ENCODE results near the gene KRTAP10-11. TPM values are rescaled to one million over a fixed set of nuclear protein-coding genes. Genes with fewer than 3 reads are reported as not detected.

KRTAP10-11 gene
- total RNA-seq, 1 experiment from 2014 or later: not detected

DNA sequence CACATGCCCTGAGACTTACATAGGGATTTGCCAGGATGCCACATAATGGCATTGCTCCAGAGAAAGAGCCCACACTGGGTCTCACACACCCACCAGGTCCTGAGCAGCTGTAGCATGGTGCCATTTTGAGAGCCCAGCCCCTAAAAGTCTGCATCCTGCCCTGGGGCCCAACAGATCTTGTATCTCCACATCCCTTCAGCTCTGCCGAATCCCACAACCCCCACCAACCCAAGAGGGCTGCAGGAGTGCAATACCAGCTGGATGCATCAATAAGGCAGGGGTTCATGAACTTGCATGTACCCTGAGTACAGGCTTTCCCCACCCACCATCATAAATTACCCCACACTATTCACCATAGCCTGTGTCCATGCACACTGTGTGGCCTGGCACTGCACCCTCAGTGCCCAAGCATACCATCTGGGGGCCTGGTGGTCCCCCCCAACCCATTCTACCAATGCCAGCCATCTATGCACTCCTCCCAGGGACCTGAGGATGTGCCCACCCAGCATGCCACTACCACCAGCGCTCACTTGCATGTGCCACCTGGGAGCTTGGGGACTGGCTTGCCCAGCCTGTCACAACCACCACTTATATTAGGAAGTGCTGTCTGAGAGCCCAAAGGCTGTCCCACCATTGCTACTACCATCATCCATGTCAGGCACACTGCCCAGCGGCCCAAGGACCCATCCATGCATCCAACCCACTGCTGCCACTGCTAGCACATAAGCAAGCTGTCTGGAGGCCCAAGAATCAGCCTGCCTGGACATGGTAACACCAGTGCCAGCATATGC, 24.6 kb downstream of the KRTAP10-11 start (continued):
- TF ChIP-seq NR1H2 (CRISPR knock-in tag; IDR thresholded peaks at IDR 0.05): no peak

GRCh38 chr21:44671911-44672310, 25.7 kb downstream of the KRTAP10-11 start:
- CTCF ChIA-PET: no interaction called here

DNA sequence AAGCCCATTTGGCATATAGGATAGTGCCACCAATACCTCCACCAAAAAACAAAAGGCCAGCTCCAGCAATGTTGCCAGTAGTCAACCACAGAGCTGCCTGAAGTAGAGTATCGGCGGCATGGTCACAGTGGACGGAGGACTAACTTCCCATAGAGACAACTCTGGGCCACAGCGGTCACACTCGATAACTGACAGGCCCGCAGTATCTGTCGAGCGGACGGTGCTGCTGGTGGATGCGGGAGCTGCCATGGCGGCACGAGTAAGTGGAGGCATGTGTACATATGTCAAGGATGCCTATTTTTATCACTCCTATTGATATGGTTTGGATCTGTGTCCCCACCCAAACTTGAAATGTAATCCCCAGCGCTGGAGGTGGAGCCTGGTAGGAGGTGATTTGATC, 31.7 kb downstream of the KRTAP10-11 start:
- Mint-ChIP-seq H3K4me1 (peaks cover under 1% of the 10 kb centered on the region; the same call in 1 of the 2 replicates), H3K36me3 (peaks cover 2% of the 10 kb centered on the region), H3K27ac (no peak overlapping the region), H3K27me3 (ENCODE audit: low read depth) (peaks cover 5% of the 10 kb centered on the region; the same call in 1 of the 2 replicates), H3K9me3 (peaks cover 11% of the 10 kb centered on the region), H3K4me3 (no peak overlapping the region)
- ChIA-PET CTCF (no interaction called here), POLR2A (no interaction called here)
- DNase-seq (ENCODE audit: low spot score) (no peak), ATAC-seq (no peak)
- TF ChIP-seq TCF7 (CRISPR knock-in tag; IDR thresholded peaks at IDR 0.05; ENCODE audit: low read depth) (no peak), NR2C2 (CRISPR knock-in tag; IDR thresholded peaks at IDR 0.05) (no peak), E2F5 (CRISPR knock-in tag; IDR thresholded peaks at IDR 0.05) (no peak), NR1H2 (CRISPR knock-in tag; IDR thresholded peaks at IDR 0.05) (no peak), FOXJ3 (CRISPR knock-in tag; IDR thresholded peaks at IDR 0.05; ENCODE audit: borderline replicate concordance) (no peak), ZBTB21 (CRISPR knock-in tag; IDR thresholded peaks at IDR 0.05; ENCODE audit: borderline replicate concordance) (no peak), SMAD3 (CRISPR knock-in tag; IDR thresholded peaks at IDR 0.05; ENCODE audit: borderline replicate concordance) (no peak), ZNF423 (CRISPR knock-in tag; IDR thresholded peaks at IDR 0.05) (no peak), SOX15 (CRISPR knock-in tag; IDR thresholded peaks at IDR 0.05) (no peak), STAT6 (CRISPR knock-in tag; conservative IDR thresholded peaks at IDR 0.05; ENCODE audit: low read depth) (no peak), ZNF416 (CRISPR knock-in tag; IDR thresholded peaks at IDR 0.05) (no peak), USF1 (CRISPR knock-in tag; IDR thresholded peaks at IDR 0.05) (no peak), OVOL2 (CRISPR knock-in tag; IDR thresholded peaks at IDR 0.05; ENCODE audit: borderline replicate concordance) (no peak)
- TF ChIP-seq, protein P1, sequence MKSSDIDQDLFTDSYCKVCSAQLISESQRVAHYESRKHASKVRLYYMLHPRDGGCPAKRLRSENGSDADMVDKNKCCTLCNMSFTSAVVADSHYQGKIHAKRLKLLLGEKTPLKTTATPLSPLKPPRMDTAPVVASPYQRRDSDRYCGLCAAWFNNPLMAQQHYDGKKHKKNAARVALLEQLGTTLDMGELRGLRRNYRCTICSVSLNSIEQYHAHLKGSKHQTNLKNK (CRISPR knock-in tag; IDR thresholded peaks at IDR 0.05): no peak
- TF ChIP-seq, protein P2, sequence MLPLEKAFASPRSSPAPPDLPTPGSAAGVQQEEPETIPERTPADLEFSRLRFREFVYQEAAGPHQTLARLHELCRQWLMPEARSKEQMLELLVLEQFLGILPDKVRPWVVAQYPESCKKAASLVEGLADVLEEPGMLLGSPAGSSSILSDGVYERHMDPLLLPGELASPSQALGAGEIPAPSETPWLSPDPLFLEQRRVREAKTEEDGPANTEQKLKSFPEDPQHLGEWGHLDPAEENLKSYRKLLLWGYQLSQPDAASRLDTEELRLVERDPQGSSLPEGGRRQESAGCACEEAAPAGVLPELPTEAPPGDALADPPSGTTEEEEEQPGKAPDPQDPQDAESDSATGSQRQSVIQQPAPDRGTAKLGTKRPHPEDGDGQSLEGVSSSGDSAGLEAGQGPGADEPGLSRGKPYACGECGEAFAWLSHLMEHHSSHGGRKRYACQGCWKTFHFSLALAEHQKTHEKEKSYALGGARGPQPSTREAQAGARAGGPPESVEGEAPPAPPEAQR (CRISPR knock-in tag; IDR thresholded peaks at IDR 0.05): no peak

More at GRCh38 chr21:44671911-44672310, 25.7 kb downstream of the KRTAP10-11 start:
- H3K9me3 Mint-ChIP-seq: peaks cover 54% of the 10 kb centered on the region
- no peak for ATAC-seq
- H3K4me1 Mint-ChIP-seq: peaks cover 3% of the 10 kb centered on the region; the same call in 1 of the 2 replicates
- TF ChIP-seq HMGXB4 (CRISPR knock-in tag; IDR thresholded peaks at IDR 0.05) (no peak), ETV6 (CRISPR knock-in tag; IDR thresholded peaks at IDR 0.05) (no peak), GABPB1 (CRISPR knock-in tag; IDR thresholded peaks at IDR 0.05) (no peak), ZNF396 (CRISPR knock-in tag; IDR thresholded peaks at IDR 0.05; ENCODE audit: borderline replicate concordance) (no peak), MXD4 (CRISPR knock-in tag; IDR thresholded peaks at IDR 0.05; ENCODE audit: borderline replicate concordance) (no peak), KAT7 (CRISPR knock-in tag; IDR thresholded peaks at IDR 0.05; ENCODE audit: borderline replicate concordance) (no peak), ZNF263 (CRISPR knock-in tag; IDR thresholded peaks at IDR 0.05; ENCODE audit: low read depth) (no peak), JUN (CRISPR knock-in tag; IDR thresholded peaks at IDR 0.05) (no peak), FOXP1 (CRISPR knock-in tag; IDR thresholded peaks at IDR 0.05; ENCODE audit: borderline replicate concordance) (no peak), PRRX2 (CRISPR knock-in tag; IDR thresholded peaks at IDR 0.05) (no peak), NR3C1 (CRISPR knock-in tag; conservative IDR thresholded peaks at IDR 0.05; ENCODE audit: low read depth) (no peak), ATF1 (CRISPR knock-in tag; IDR thresholded peaks at IDR 0.05) (no peak), GTF2I (CRISPR knock-in tag; conservative IDR thresholded peaks at IDR 0.05) (no peak), ZNF138 (CRISPR knock-in tag; conservative IDR thresholded peaks at IDR 0.05) (no peak), NR2C2 (CRISPR knock-in tag; IDR thresholded peaks at IDR 0.05) (no peak), IRF2 (CRISPR knock-in tag; IDR thresholded peaks at IDR 0.05; ENCODE audit: borderline replicate concordance, low read depth) (no peak), ZNF232 (CRISPR knock-in tag; IDR thresholded peaks at IDR 0.05) (no peak)
- H3K4me3 Mint-ChIP-seq: no peak overlapping the region
- POLR2A ChIA-PET: no interaction called here
- peaks cover 7% of the 10 kb centered on the region for H3K27me3 Mint-ChIP-seq (ENCODE audit: low read depth)
- peaks cover 47% of the 10 kb centered on the region for H3K36me3 Mint-ChIP-seq
- DNase-seq (ENCODE audit: low spot score): no peak
- H3K27ac Mint-ChIP-seq: no peak overlapping the region
